Heart right ventricle (tissue), 16 donors: ENCODE data around the gene MEGF9. TPM values are rescaled to one million over a fixed set of nuclear protein-coding genes. Genes with fewer than 3 reads are reported as not detected.

Source experiments
- ATAC-seq, 8 donors: fragments of 200-7000 bp; cut with Tn5 transposase; one replicate each; pipeline ENCODE4 v1.9.1; 2020; ENCODE audit warnings: mild to moderate bottlenecking in 8 of 8, moderate library complexity in 8 of 8, moderate number of reproducible peaks in 1 of 8
- DNase-seq, 2 donors: peaks; one replicate each; pipeline ENCODE4 v3.0.0-alpha.2; 2020
- H3K27ac ChIP-seq, 10 donors: fragments of 200-600 bp; sonication (generic) in 2 of 10; one replicate each; pipeline versions ENCODE4 v1.5.0 to v1.8.0; 2020 to 2022; ENCODE audit warnings: mild to moderate bottlenecking in 3 of 10
- H3K27me3 ChIP-seq, 7 donors: fragments of 200-600 bp; one replicate each; pipeline ENCODE4 v1.8.0; 2021 to 2022; ENCODE audit warnings: mild to moderate bottlenecking in 2 of 7
- H3K36me3 ChIP-seq, 9 donors: fragments of 200-600 bp; sonication (generic) in 1 of 9; one replicate each; pipeline versions ENCODE4 v1.5.0 to v1.8.0; 2020 to 2022; ENCODE audit warnings: mild to moderate bottlenecking in 2 of 9
- H3K4me1 ChIP-seq, 9 donors: fragments of 200-600 bp; sonication (generic) in 1 of 9; one replicate each; pipeline versions ENCODE4 v1.5.0 to v1.8.0; 2020 to 2022; ENCODE audit warnings: mild to moderate bottlenecking in 4 of 9
- H3K4me3 ChIP-seq, 10 donors: fragments of 200-600 bp; sonication (generic) in 2 of 10; one replicate each; pipeline versions ENCODE4 v1.5.0 to v1.8.0; 2020 to 2022; ENCODE audit warnings: mild to moderate bottlenecking in 7 of 10, moderate library complexity in 2 of 10
- H3K9me3 ChIP-seq, 11 donors: fragments of 200-600 bp in 10 of 11; sonication (generic) in 2 of 11; one replicate each; pipeline versions ENCODE4 v1.5.0 to v1.8.0; 2013 to 2022; ENCODE audit warnings: mild to moderate bottlenecking in 2 of 11, control low read depth in 1 of 11, moderate library complexity in 1 of 11
- WGBS, 2 donors: extraction: QIAGEN DNeasy Blood & Tissue Kit; methylation state at CpG; one replicate each; pipeline ENCODE4 v1.1.7; 2013; ENCODE audit warnings: inconsistent platforms in 1 of 2; 5-methylcytosine and 5-hydroxymethylcytosine counted together
- intact Hi-C, 10 donors: fragments of 100-400 bp; cut with DNase I; formaldehyde crosslinking; loops; one replicate each; pipeline versions ENCODE4 v1.11.1 to v1.14.2; 2022
- polyA plus RNA-seq, 2 donors: library from polyadenylated mRNA; stranded (reverse); fragments of 200-250 nt; gene quantifications; one replicate each; pipeline ENCODE4 v1.2.3, GENCODE V29; 2013
- total RNA-seq, 10 donors: library from RNA; stranded (reverse); fragmentation: NEBNext Ultra II Directional in 3 of 10; extraction: Animal tissue kit (Norgen Biotek cat#: 25700) in 3 of 10; gene quantifications; one replicate each; pipeline versions ENCODE4 v1.2.1 to v1.2.4, GENCODE V29; 2021 to 2023
- TF ChIP-seq, protein P1 (sequence below), 9 donors: fragments of 200-600 bp; sonication (generic) in 2 of 9; IDR thresholded peaks; one replicate each; pipeline versions ENCODE4 v1.5.0 to v1.8.0; 2021 to 2022; ENCODE audit warnings: antibody characterized with exemption in 9 of 9, mild to moderate bottlenecking in 5 of 9, moderate library complexity in 1 of 9
- donor health status: Arrhythmogenic right ventricular cardiomyopathy.
- donor health status: ischemic (EF 13 %, LVEDD 7.1; RV severe dilation, severe dysfunction).
- donor health status: healthy with polysubstance abuse.
- donor health status: DM: no; HTN: yes; CAD: no.
- donor health status: DM: no; HTN: no; CAD: no.
- donor health status: ischemic (EF 25% LVEDD 6.9; RV normal size, moderate dysfunction).
- donor health status: ischemic (EF 25% LVEDD 5.7; RV mildly dilated, moderate dysfunction).
- donor health status: healthy.
- donor health status: DM: yes; HTN: yes; CAD: no.
- donor health status: Ischemic cardiomyopathy.
- donor health status: ischemic (EF 35%, LVEDD 5.7; RV mildly dilated, moderate dysfunction).
- donor health status: nonischemic (EF 11% LVEDD 7.7; RV severe dilation, severe dysfunction).
- donor health status: DM: yes; HTN: yes; CAD: no.
- donor health status: PGD.
- donor health status: ischemic (EF 29% LVEDD 5.4; RV normal size, mild dysfunction).
- donor health status: nonischemic (EF 23%, LVEDD 6.1; RV moderate dilation, normal function).

The MEGF9 gene
- total and polyA plus RNA-seq, 12 donors: 3.0 to 39.1 (median 8.5) TPM

- DNase-seq (no peak), ATAC-seq (no peak)
- intact Hi-C loops: loop anchor here in 2 of 10 donors (5.0 to 10.0 kb wide), 3 partner anchors 84 to 104 kb away; partner anchors contain the start of gene MEGF9 (in 2 of the 2)
- 80 to 83% methylated on average over 4 of the region's 4 CpGs for WGBS, 2 donors
- Histone ChIP-seq H3K27ac (no peak overlapping the region), H3K4me3 (no peak overlapping the region), H3K4me1 (peaks cover 0 to 26% (median 0%) of the 10 kb centered on the region in 9 donors), H3K36me3 (no peaks in the 10 kb centered on the region), H3K27me3 (no peaks in the 10 kb centered on the region), H3K9me3 (no peaks in the 10 kb centered on the region)
- TF ChIP-seq, protein P1, sequence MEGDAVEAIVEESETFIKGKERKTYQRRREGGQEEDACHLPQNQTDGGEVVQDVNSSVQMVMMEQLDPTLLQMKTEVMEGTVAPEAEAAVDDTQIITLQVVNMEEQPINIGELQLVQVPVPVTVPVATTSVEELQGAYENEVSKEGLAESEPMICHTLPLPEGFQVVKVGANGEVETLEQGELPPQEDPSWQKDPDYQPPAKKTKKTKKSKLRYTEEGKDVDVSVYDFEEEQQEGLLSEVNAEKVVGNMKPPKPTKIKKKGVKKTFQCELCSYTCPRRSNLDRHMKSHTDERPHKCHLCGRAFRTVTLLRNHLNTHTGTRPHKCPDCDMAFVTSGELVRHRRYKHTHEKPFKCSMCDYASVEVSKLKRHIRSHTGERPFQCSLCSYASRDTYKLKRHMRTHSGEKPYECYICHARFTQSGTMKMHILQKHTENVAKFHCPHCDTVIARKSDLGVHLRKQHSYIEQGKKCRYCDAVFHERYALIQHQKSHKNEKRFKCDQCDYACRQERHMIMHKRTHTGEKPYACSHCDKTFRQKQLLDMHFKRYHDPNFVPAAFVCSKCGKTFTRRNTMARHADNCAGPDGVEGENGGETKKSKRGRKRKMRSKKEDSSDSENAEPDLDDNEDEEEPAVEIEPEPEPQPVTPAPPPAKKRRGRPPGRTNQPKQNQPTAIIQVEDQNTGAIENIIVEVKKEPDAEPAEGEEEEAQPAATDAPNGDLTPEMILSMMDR (IDR thresholded peaks at IDR 0.05): no peak
Observed at GRCh38 chr9:120628207-120628924, 85.9 kb downstream of the MEGF9 start.

DNA sequence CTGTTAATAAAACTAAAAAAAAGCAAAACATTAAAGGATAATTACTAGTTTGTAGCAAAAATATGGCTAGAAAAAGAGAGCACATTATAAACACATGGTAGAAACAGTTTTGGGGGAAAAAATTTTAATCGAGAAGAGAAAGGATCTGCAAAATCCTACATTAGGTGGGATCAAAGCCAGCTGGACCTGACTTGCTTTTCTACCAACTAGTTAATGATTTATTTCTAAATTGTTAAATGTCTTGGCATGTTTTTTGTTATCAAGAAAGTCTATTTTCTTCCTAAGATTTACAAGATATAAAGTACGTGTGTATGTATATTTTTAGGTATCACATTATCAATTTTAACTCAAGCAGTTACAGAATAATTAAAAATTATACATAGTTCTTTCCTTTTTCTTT is 87.2 kb downstream of the MEGF9 start:
- H3K27ac ChIP-seq: no peak overlapping the region
- intact Hi-C loops: loop anchor here in 2 of 10 donors (5.0 to 10.0 kb wide), 3 partner anchors 85 to 105 kb away; partner anchors contain the start of gene MEGF9 (in 2 of the 2)

GRCh38 chr9:120626512-120626911 is 87.8 kb downstream of the MEGF9 start:
- ATAC-seq: no peak
- no peak for DNase-seq
- H3K4me1 ChIP-seq: peaks cover 0 to 26% (median 0%) of the 10 kb centered on the region in 9 donors
- H3K27me3 ChIP-seq: no peaks in the 10 kb centered on the region
- no peak overlapping the region for H3K27ac ChIP-seq
- H3K4me3 ChIP-seq: no peak overlapping the region
- TF ChIP-seq, protein P1 (IDR thresholded peaks at IDR 0.05): no peak
- WGBS, 2 donors: 68 to 75% methylated on average over 1 of the region's 1 CpG
- peaks cover 0 to 10% (median 0%) of the 10 kb centered on the region in 9 donors for H3K36me3 ChIP-seq
- H3K9me3 ChIP-seq: no peaks in the 10 kb centered on the region
- intact Hi-C loops: loop anchor here in 2 of 10 donors (5.0 to 10.0 kb wide), 3 partner anchors 86 to 106 kb away; partner anchors contain the start of gene MEGF9 (in 2 of the 2)

More for the DNA sequence above, 87.2 kb downstream of the MEGF9 start:
- H3K4me3 ChIP-seq: no peak overlapping the region
- no peaks in the 10 kb centered on the region for H3K9me3 ChIP-seq
- WGBS, 2 donors: 70 to 71% methylated on average over 2 of the region's 2 CpGs
- H3K4me1 ChIP-seq: peaks cover 0 to 26% (median 0%) of the 10 kb centered on the region in 9 donors
- DNase-seq: no peak
- no peaks in the 10 kb centered on the region for H3K27me3 ChIP-seq
- no peak for ATAC-seq
- TF ChIP-seq, protein P1 (IDR thresholded peaks at IDR 0.05): no peak
- H3K36me3 ChIP-seq: peaks cover 0 to 7% (median 0%) of the 10 kb centered on the region in 9 donors

GRCh38 chr9:120625222-120625621 is 89.0 kb downstream of the MEGF9 start:
- DNase-seq (no peak), ATAC-seq (peak in 2 of 8 donors; percentile 42 to 69)
- Histone ChIP-seq H3K27me3 (no peaks in the 10 kb centered on the region), H3K4me1 (peaks cover 0 to 26% (median 0%) of the 10 kb centered on the region in 9 donors), H3K9me3 (no peaks in the 10 kb centered on the region), H3K36me3 (peaks cover 0 to 14% (median 0%) of the 10 kb centered on the region in 9 donors), H3K4me3 (no peak overlapping the region), H3K27ac (peak overlapping the region in 1 of 10 donors; percentile 10)
- WGBS, 2 donors: 87 to 95% methylated on average over 6 of the region's 6 CpGs
- intact Hi-C loops: loop anchor here in 2 of 10 donors (5.0 to 10.0 kb wide), 3 partner anchors 87 to 107 kb away; partner anchors contain the start of gene MEGF9 (in 2 of the 2)
- TF ChIP-seq, protein P1 (IDR thresholded peaks at IDR 0.05): no peak
